ENCODE data around the gene MROH8. TPM values are rescaled to one million over a fixed set of nuclear protein-coding genes. Genes with fewer than 3 reads are reported as not detected.

MROH8 gene
- polyA plus RNA-seq, 1 donor (not counting 4 experiments of a cell fraction or from before 2014, with no cell fraction given): 0.39 TPM

GRCh38 chr20:37120497-37120896, 58.9 kb downstream of the MROH8 start:
- H3K36me3 ChIP-seq (ENCODE audit: control insufficient read depth in 2 of 2, extremely low read depth in 1 of 2, insufficient read depth in 2 of 2, low read length in 2 of 2): no peaks in the 10 kb centered on the region
- TF ChIP-seq CTCF (optimal IDR thresholded peaks at IDR 0.05 in 1 of 3, IDR thresholded peaks at IDR 0.05 in 1 of 3, conservative IDR thresholded peaks at IDR 0.05 in 1 of 3; ENCODE audit: extremely low read depth in 1 of 3, insufficient read depth in 2 of 3, low read length in 3 of 3): no peak
- TF ChIP-seq EZH2 (IDR thresholded peaks at IDR 0.05; ENCODE audit: low read length): no peak
- H2AFZ ChIP-seq (ENCODE audit: control insufficient read depth, low read length): no peak overlapping the region

GRCh38 chr20:37119356-37120036, 59.9 kb downstream of the MROH8 start:
- Histone ChIP-seq H3K4me2 (ENCODE audit: control insufficient read depth, extremely low read depth, insufficient read depth, low read depth, low read length) (no peak overlapping the region), H3K79me2 (ENCODE audit: control insufficient read depth, insufficient read depth, low read length) (no peaks in the 10 kb centered on the region), H2AFZ (ENCODE audit: control insufficient read depth, low read length) (no peak overlapping the region), H3K27me3 (ENCODE audit: control insufficient read depth, extremely low read depth, insufficient read depth, low read length) (no peaks in the 10 kb centered on the region), H3K4me3 (ENCODE audit: control insufficient read depth in 2 of 3, extremely low read depth in 1 of 3, insufficient read depth in 2 of 3, low read depth in 1 of 3, low read length in 3 of 3) (no peak overlapping the region), H3K9me1 (ENCODE audit: control insufficient read depth, extremely low read depth, insufficient read depth, low read length) (no peaks in the 10 kb centered on the region), H3K4me1 (ENCODE audit: control insufficient read depth, extremely low read depth, insufficient read depth, low read length) (no peaks in the 10 kb centered on the region), H3K36me3 (ENCODE audit: control insufficient read depth in 2 of 2, extremely low read depth in 1 of 2, insufficient read depth in 2 of 2, low read length in 2 of 2) (no peaks in the 10 kb centered on the region), H4K20me1 (ENCODE audit: control insufficient read depth, extremely low read depth, insufficient read depth, low read length) (no peaks in the 10 kb centered on the region), H3K9ac (ENCODE audit: control insufficient read depth, extremely low read depth, insufficient read depth, low read length) (no peak overlapping the region), H3K27ac (ENCODE audit: control insufficient read depth, insufficient read depth, low read length) (no peak overlapping the region), H3K9me3 (ENCODE audit: control insufficient read depth, low read depth, low read length) (no peaks in the 10 kb centered on the region)
- TF ChIP-seq EZH2 (IDR thresholded peaks at IDR 0.05; ENCODE audit: low read length): no peak
- TF ChIP-seq CTCF (optimal IDR thresholded peaks at IDR 0.05 in 1 of 3, IDR thresholded peaks at IDR 0.05 in 1 of 3, conservative IDR thresholded peaks at IDR 0.05 in 1 of 3; ENCODE audit: extremely low read depth in 1 of 3, insufficient read depth in 2 of 3, low read length in 3 of 3): no peak
- dilution Hi-C loops (cut with MboI; ENCODE audit: extremely low pct_ligation_motif_present, low sequenced_read_pairs): no loop called here
- DNase-seq (ENCODE audit: low read depth, low spot score) (no peak), FAIRE-seq (no peak)

More at GRCh38 chr20:37120497-37120896, 58.9 kb downstream of the MROH8 start:
- Histone ChIP-seq H3K27me3 (ENCODE audit: control insufficient read depth, extremely low read depth, insufficient read depth, low read length) (no peaks in the 10 kb centered on the region), H3K9ac (ENCODE audit: control insufficient read depth, extremely low read depth, insufficient read depth, low read length) (no peak overlapping the region), H3K4me3 (ENCODE audit: control insufficient read depth in 2 of 3, extremely low read depth in 1 of 3, insufficient read depth in 2 of 3, low read depth in 1 of 3, low read length in 3 of 3) (no peak overlapping the region), H4K20me1 (ENCODE audit: control insufficient read depth, extremely low read depth, insufficient read depth, low read length) (no peaks in the 10 kb centered on the region), H3K4me2 (ENCODE audit: control insufficient read depth, extremely low read depth, insufficient read depth, low read depth, low read length) (no peak overlapping the region), H3K27ac (ENCODE audit: control insufficient read depth, insufficient read depth, low read length) (no peak overlapping the region), H3K9me3 (ENCODE audit: control insufficient read depth, low read depth, low read length) (no peaks in the 10 kb centered on the region), H3K79me2 (ENCODE audit: control insufficient read depth, insufficient read depth, low read length) (no peaks in the 10 kb centered on the region), H3K4me1 (ENCODE audit: control insufficient read depth, extremely low read depth, insufficient read depth, low read length) (no peaks in the 10 kb centered on the region), H3K9me1 (ENCODE audit: control insufficient read depth, extremely low read depth, insufficient read depth, low read length) (no peaks in the 10 kb centered on the region)
- dilution Hi-C loops (cut with MboI; ENCODE audit: extremely low pct_ligation_motif_present, low sequenced_read_pairs): no loop called here
- FAIRE-seq: no peak
- DNase-seq (ENCODE audit: low read depth, low spot score): no peak

All from keratinocyte (primary cell).